ENCODE measurements around the gene CAMK1D. TPM values are rescaled to one million over a fixed set of nuclear protein-coding genes. Genes with fewer than 3 reads are reported as not detected.

CAMK1D gene
- total RNA-seq, 1 donor from 2014 or later, result 6.5 TPM

- Mint-ChIP-seq H3K9me3 (no peaks in the 10 kb centered on the region), H3K4me1 (peaks cover 23% of the 10 kb centered on the region), H3K27ac (ENCODE audit: unreplicated experiment) (no peak overlapping the region), H3K36me3 (ENCODE audit: low read depth) (peaks cover 3% of the 10 kb centered on the region), H3K4me3 (no peak overlapping the region), H3K27me3 (ENCODE audit: low read depth) (no peaks in the 10 kb centered on the region)
- no peak for TF ChIP-seq CTCF (conservative IDR thresholded peaks at IDR 0.05)
- no peak for DNase-seq (ENCODE audit: low read depth, low spot score)
These were observed 156.3 kb downstream of the CAMK1D start for GRCh38 chr10:12505683-12506082.

- no peaks in the 10 kb centered on the region for H3K9me3 Mint-ChIP-seq
- no peak overlapping the region for H3K4me3 Mint-ChIP-seq
- no peak for TF ChIP-seq CTCF (conservative IDR thresholded peaks at IDR 0.05)
- peaks cover 3% of the 10 kb centered on the region for H3K36me3 Mint-ChIP-seq (ENCODE audit: low read depth)
- DNase-seq (ENCODE audit: low read depth, low spot score), result no peak
- H3K27me3 Mint-ChIP-seq (ENCODE audit: low read depth), result no peaks in the 10 kb centered on the region
- no peak overlapping the region for H3K27ac Mint-ChIP-seq (ENCODE audit: unreplicated experiment)
- peaks cover 23% of the 10 kb centered on the region for H3K4me1 Mint-ChIP-seq
These were observed 158.0 kb downstream of the CAMK1D start for GRCh38 chr10:12507165-12507850.

GRCh38 chr10:12508165-12508564, 158.8 kb downstream of the CAMK1D start:
- Mint-ChIP-seq H3K36me3 (ENCODE audit: low read depth) (peaks cover 3% of the 10 kb centered on the region), H3K9me3 (no peaks in the 10 kb centered on the region)
- no peak for DNase-seq (ENCODE audit: low read depth, low spot score)

GRCh38 chr10:12509016-12509793, 159.9 kb downstream of the CAMK1D start:
- H3K4me3 Mint-ChIP-seq, result no peak overlapping the region
- H3K27ac Mint-ChIP-seq (ENCODE audit: unreplicated experiment), result peak overlapping the region; percentile 47
- H3K36me3 Mint-ChIP-seq (ENCODE audit: low read depth), result peaks cover 3% of the 10 kb centered on the region
- DNase-seq (ENCODE audit: low read depth, low spot score), result no peak
- peaks cover 25% of the 10 kb centered on the region for H3K4me1 Mint-ChIP-seq
- H3K9me3 Mint-ChIP-seq, result no peaks in the 10 kb centered on the region
- no peak for TF ChIP-seq CTCF (conservative IDR thresholded peaks at IDR 0.05)
- H3K27me3 Mint-ChIP-seq (ENCODE audit: low read depth), result no peaks in the 10 kb centered on the region

More at GRCh38 chr10:12508165-12508564, 158.8 kb downstream of the CAMK1D start:
- Mint-ChIP-seq H3K27ac (ENCODE audit: unreplicated experiment) (no peak overlapping the region), H3K4me3 (no peak overlapping the region), H3K27me3 (ENCODE audit: low read depth) (no peaks in the 10 kb centered on the region), H3K4me1 (peaks cover 24% of the 10 kb centered on the region)
- TF ChIP-seq CTCF (conservative IDR thresholded peaks at IDR 0.05), result no peak

GRCh38 chr10:12509794-12510100, 160.4 kb downstream of the CAMK1D start:
- H3K27me3 Mint-ChIP-seq (ENCODE audit: low read depth), result no peaks in the 10 kb centered on the region
- H3K27ac Mint-ChIP-seq (ENCODE audit: unreplicated experiment), result no peak overlapping the region
- H3K4me3 Mint-ChIP-seq, result no peak overlapping the region
- peaks cover 3% of the 10 kb centered on the region for H3K36me3 Mint-ChIP-seq (ENCODE audit: low read depth)
- H3K9me3 Mint-ChIP-seq, result no peaks in the 10 kb centered on the region
- no peak for TF ChIP-seq CTCF (conservative IDR thresholded peaks at IDR 0.05)
- peaks cover 25% of the 10 kb centered on the region for H3K4me1 Mint-ChIP-seq
- DNase-seq (ENCODE audit: low read depth, low spot score), result no peak

Measured in neural crest cell (in vitro differentiated cells).